Activated CD4-positive, alpha-beta T cell treated with anti-CD3 and anti-CD28 coated beads for 24 hours (primary cell): ENCODE measurements around the gene NR4A3.

Experiments used
- DNase-seq, 2 donors: peaks; one replicate each; pipeline ENCODE4 v3.0.0-alpha.2; 2020; ENCODE audit warnings: low read depth in 2 of 2

Gene NR4A3

GRCh38 chr9:99813739-99814138 is 7.9 kb upstream of the NR4A3 start:
- DNase-seq, result no peak

- no peak for DNase-seq
Observed at GRCh38 chr9:99814359-99814758, 7.3 kb upstream of the NR4A3 start.

- DNase-seq, result no peak
Observed at GRCh38 chr9:99816392-99816791, 5.3 kb upstream of the NR4A3 start.

- DNase-seq, result no peak
Observed at GRCh38 chr9:99818500-99818899, 3.2 kb upstream of the NR4A3 start.

GRCh38 chr9:99819123-99819855 is 2.4 kb upstream of the NR4A3 start:
- DNase-seq, result peak; percentile 75 to 83

- DNase-seq, result peak; percentile 76 to 77
Observed at GRCh38 chr9:99819856-99820684, 1.6 kb upstream of the NR4A3 start.

GRCh38 chr9:99820685-99821395 is 845 bp upstream of the NR4A3 start:
- DNase-seq, result no peak

GRCh38 chr9:99822109-99822805 is 572 bp downstream of the NR4A3 start:
- no peak for DNase-seq

- DNase-seq, result no peak
Observed at GRCh38 chr9:99822806-99823591, 1.3 kb downstream of the NR4A3 start.

GRCh38 chr9:99823681-99824377 is 2.1 kb downstream of the NR4A3 start:
- DNase-seq, result peak; percentile 66 to 83

GRCh38 chr9:99824378-99825171 is 2.9 kb downstream of the NR4A3 start:
- no peak for DNase-seq

- DNase-seq, result no peak
Observed at GRCh38 chr9:99825172-99826046, 3.7 kb downstream of the NR4A3 start.

GRCh38 chr9:99826579-99826978 is 4.9 kb downstream of the NR4A3 start:
- no peak for DNase-seq

- no peak for DNase-seq
Observed at GRCh38 chr9:99827244-99827643, 5.6 kb downstream of the NR4A3 start.

- no peak for DNase-seq
Observed at GRCh38 chr9:99828054-99828416, 6.3 kb downstream of the NR4A3 start.

- DNase-seq, result no peak
Observed at GRCh38 chr9:99828417-99829176, 6.9 kb downstream of the NR4A3 start.

GRCh38 chr9:99831857-99832557 is 10.3 kb downstream of the NR4A3 start:
- no peak for DNase-seq

GRCh38 chr9:99832558-99832864 is 10.8 kb downstream of the NR4A3 start:
- DNase-seq, result no peak
